ENCODE results near the gene OTUB2. TPM values are rescaled to one million over a fixed set of nuclear protein-coding genes. Genes with fewer than 3 reads are reported as not detected.

Gene OTUB2
- total RNA-seq, 1 donor from 2014 or later: 0.52 TPM

DNA sequence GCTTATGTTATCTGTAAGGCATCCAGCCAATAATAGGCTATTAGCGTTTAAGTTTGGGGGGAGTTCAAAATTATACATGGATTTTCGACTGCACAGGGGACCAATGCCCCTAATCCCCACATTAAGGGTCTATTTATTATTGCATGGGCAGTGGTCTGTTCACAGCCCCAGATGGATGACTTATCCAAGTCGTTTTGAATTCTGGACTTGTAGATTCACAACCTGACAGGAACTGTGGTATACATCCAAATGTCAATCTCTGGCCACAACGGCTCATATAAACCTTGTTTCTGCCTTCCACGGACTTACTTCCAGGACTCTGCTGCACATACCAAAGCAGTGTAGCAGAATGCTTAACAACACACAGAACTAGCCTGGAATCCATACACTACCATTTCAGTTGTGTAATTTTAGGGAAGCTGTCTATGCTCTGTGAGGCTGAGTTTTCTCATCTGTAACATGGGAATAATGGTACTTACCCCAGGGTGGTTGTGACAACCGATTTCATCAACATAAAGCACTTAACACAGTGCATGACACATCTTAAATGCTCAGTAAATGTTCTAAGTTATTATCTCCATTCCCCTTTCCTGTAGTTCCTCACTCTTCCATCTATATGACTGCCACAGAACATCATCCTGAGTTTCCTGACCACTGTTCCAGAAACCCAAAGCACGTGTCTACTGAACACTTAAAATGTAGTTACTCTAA is 51.1 kb downstream of the OTUB2 start:
- DNase-seq (no peak), ATAC-seq (no peak)
- intact Hi-C loops (cut with micrococcal nuclease): no loop called here

GRCh38 chr14:94077823-94078222 is 51.7 kb downstream of the OTUB2 start:
- no peak for ATAC-seq
- intact Hi-C loops (cut with micrococcal nuclease): no loop called here
- DNase-seq: no peak

- ATAC-seq (no peak), DNase-seq (no peak)
- intact Hi-C loops (cut with micrococcal nuclease): no loop called here
Measured at GRCh38 chr14:94079891-94080620, 53.9 kb downstream of the OTUB2 start.

DNA sequence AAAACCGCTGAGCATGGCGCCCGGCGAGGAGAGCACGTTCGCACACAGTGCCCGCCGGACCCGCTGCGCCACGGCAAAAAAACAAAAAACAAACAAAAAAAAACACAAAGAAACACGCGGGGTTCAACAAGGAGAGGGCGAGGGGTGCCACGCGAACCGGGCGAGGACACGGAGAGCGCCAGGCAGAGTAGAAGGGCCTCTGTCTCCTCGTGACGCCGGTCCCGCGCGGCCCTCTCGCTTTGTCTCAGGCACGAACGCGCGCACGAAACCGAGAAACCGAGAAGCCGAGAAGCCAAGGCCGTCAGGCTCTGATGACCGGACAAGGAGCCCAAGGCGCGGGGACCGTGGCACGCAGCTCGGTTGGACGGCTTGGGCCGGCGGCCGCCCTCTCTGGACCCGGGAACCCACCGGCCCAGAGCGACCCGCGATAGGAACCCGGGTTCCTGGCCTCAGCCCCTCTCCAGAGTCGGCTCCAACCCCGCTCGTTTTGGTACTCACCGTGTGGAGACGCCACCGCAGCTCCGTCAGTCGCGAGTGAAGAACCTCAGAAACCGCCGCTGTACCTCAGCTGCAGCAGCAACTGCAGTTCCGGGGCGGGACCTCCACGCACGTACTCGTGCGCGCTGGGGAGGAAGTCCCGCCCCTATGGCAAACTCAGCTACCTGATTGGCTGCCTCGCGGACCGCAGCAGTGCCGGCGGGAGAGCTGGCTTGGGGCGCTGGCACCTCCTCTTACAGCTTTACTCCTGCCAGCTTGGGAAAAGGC is 54.7 kb downstream of the OTUB2 start, which contains the start of the genes DDX24 and IFI27L1:
Gene DDX24, minus strand, starts transcription at position 582 of the 765 bp plus-strand sequence. CDS start 1,460 bp downstream, outside the sequence.
Gene IFI27L1, plus strand, starts transcription at position 690 of the 765 bp plus-strand sequence. CDS start 15,628 bp downstream, outside the sequence.
- peak; percentile 100 for ATAC-seq
- intact Hi-C loops (cut with micrococcal nuclease): no loop called here
- DNase-seq: peak; percentile 98

DNA sequence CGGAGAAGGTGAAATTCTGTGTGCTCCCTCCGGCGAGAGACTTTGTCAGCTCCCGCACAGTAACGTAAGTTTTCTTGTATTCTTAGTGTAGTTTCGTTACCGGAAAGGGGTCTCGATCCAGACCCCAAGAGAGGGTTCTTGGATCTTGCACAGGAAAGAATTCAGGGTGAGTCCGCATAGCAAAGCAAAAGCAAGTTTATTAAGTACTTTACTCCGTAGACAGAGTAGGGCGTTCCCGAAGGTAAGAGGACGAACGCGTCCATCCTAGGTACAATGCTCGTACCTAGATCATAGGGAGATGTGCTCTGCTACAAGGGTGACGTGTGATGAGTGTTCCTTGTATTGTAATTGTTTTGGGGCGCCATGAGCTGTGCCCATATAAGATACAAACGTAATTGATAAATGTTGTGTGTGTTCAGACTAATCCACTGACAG is 55.3 kb downstream of the OTUB2 start:
- DNase-seq (no peak), ATAC-seq (peak; percentile 5)
- intact Hi-C loops (cut with micrococcal nuclease): no loop called here

GRCh38 chr14:94087891-94088290 is 61.8 kb downstream of the OTUB2 start:
- ATAC-seq (no peak), DNase-seq (no peak)
- intact Hi-C loops (cut with micrococcal nuclease): no loop called here

DNA sequence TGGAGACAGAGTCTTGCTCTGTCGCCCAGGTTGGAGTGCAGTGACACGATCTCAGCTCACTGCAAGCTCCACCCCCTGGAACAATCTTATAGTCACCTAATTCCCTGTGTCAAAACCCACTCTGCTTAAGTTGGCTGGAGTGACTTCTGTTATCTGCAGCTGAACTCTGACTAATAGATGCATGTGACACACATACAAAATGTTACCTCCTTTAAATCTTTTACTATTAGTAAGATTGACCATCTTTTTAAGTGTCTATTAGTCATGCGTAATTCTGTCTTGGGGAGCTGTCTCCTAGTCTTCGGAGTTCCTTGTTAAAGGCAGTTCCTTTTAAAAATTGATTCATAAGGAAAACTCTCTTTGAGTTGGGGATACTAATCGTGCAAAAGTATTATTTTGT is 62.4 kb downstream of the OTUB2 start:
- no peak for DNase-seq
- intact Hi-C loops (cut with micrococcal nuclease): no loop called here
- ATAC-seq: no peak

GRCh38 chr14:94089479-94089878 is 63.3 kb downstream of the OTUB2 start:
- intact Hi-C loops (cut with micrococcal nuclease): no loop called here
- no peak for DNase-seq
- no peak for ATAC-seq

GRCh38 chr14:94093418-94093817 is 67.3 kb downstream of the OTUB2 start:
- no peak for ATAC-seq
- no peak for DNase-seq
- intact Hi-C loops (cut with micrococcal nuclease): no loop called here

GRCh38 chr14:94097091-94097490 is 71.0 kb downstream of the OTUB2 start:
- DNase-seq: no peak
- intact Hi-C loops (cut with micrococcal nuclease): no loop called here
- ATAC-seq: no peak

Other genes with a start within 250 kb of the OTUB2 start
- 7.9 TPM for gene PRIMA1, start 237.9 kb upstream of the OTUB2 start, total RNA-seq
- gene FAM181A, start 99.0 kb upstream of the OTUB2 start, total RNA-seq: not detected
- 268 TPM for gene ASB2, start 49.8 kb upstream of the OTUB2 start, total RNA-seq
- 0.74 TPM for gene CCDC197, start 29.0 kb upstream of the OTUB2 start, total RNA-seq
- 198 TPM for gene DDX24, start 54.9 kb downstream of the OTUB2 start, total RNA-seq
- gene IFI27L1, start 55.0 kb downstream of the OTUB2 start, total RNA-seq: 9.7 TPM
- 151 TPM for gene IFI27, start 84.4 kb downstream of the OTUB2 start, total RNA-seq
- gene IFI27L2, start 103.3 kb downstream of the OTUB2 start, total RNA-seq: 41.1 TPM
- 0.30 TPM for gene PPP4R4, start 148.0 kb downstream of the OTUB2 start, total RNA-seq

Data from left ventricle myocardium superior (tissue), 1 donor.